DLD1 (cell line): Measurements from ENCODE around the gene HRH2.

Experiments
- in situ Hi-C: cut with HindIII; loops from 2 replicates; pipeline ENCODE4 v1.10.0; 2017; ENCODE audit warnings: low sequenced_read_pairs

HRH2 gene

DNA sequence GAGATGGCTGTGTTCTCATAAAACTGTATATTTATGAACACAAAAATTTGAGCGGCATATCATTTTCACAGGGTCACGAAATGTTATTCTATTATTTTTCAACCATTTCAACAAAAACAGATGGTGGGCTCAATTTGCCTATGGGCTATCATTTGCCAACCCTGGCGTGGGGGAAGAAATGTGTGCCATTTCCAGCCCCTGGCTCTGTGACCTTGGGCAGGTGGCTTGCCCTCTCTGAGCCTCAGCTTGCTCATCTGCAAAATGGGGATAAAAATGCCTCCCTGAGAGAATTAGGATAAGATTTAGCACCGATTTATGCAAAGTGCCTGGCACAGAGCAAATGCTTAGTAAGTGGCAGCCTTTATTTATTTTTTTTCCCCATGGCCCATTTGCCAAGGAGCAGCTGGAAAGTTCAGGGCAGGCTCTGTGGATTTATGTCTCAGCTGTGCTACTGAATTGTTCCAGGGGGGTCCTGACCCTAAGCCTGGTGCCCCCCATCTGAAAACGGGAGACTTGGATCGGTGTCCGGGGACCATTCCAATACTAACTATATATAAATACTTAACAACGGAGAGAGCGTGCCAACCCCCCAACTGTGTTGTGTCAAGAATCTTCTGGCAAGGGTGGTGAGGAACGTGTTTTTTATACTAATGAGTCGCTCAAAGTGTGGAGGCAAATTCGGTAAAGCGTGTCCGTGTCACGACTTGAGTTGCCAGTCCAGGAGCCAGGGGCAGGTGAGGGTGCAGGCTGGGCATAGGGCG is 34.5 kb downstream of the HRH2 start:
- in situ Hi-C loops, result no loop called here

DNA sequence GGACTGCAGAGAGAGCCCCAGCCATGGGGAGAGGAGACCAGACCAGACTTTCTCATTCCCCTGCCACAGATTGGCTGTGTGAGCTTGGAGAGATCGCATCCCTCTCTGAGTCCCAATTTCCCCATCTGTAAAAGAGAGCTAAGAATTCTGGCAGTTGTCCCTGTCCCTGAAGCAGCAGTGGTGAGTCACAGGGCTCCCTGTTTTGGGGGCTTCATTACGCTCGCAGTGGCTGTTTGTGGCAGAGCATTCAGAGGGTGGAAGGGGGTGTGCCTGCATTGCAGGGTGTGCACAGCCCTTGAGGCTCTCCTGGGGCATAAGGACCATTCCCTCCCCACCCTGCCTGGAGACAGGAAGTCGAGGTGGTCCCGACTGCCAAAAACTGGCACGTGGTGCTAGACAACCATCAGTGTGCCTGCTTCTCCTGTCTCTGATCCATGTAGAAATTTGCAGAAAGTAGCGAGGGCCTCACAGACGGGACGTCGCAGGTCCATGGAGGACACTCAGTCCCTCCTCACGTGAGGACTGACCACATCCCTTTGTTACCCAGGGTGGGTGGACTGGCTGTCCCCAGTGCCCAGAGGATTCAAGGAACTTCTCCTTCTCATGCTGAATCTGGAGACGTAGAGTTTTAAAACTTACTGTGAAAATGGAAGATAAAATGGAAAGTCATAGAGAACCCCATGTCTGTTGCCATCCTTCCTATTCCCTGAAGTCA is 35.3 kb downstream of the HRH2 start:
- in situ Hi-C loops, result no loop called here

DNA sequence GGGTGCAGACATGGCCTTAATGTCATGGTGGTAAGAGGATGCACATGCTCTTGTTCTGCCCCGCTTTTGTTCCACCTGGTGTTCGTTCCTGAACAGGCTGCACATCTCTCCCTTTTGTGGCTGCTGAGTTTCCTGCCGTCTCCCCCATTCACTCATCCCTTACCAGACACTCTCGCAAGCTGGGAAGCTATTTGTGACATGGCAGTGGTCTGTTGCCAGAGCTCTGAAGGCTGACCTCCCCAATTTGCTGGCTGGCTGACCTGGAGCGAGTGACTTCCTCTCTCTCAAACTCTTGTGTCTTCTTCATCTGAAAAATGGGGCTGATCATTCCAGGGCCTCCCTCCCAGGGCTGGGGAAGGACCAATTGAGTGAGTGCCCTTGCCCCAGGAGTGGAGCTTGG is 35.9 kb downstream of the HRH2 start:
- in situ Hi-C loops, result no loop called here

DNA sequence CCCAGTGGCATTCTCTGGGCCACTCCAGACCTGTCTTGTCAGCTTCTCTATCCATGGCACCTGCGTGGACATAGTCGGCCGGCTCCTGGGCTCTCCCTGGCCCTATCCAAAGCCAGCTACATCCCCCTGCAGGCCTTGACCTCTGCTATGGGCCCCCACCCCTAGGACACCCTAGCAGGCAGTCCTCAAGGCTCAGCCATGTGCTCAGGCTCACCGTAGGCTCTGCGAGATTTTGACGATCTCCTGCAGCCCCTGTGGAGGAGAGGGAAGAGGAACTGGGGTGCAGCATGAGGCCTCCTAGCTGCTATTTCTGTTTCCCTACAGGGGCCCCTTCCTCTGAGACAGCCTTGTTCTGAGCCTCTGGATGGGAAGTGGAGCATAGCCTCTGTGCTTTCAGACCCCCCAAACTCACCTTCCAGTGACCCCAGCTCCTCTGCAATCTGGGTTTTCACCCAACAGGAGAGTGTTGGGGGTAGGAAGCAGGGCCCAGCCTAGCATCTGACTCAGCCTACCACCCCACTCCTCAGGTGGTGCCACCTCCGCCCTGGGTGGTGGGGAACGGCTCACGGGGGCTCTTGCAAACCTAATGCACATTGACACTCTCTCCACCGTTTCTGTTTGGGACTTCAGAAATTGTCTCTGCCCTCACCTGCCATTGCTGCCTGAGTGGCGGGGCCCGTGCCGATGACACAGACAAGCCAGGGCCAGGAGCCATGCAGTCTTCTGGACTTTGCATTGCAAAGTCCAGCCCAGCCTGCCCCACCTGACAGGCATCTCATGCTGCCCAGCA is 36.7 kb downstream of the HRH2 start:
- in situ Hi-C loops, result no loop called here

DNA sequence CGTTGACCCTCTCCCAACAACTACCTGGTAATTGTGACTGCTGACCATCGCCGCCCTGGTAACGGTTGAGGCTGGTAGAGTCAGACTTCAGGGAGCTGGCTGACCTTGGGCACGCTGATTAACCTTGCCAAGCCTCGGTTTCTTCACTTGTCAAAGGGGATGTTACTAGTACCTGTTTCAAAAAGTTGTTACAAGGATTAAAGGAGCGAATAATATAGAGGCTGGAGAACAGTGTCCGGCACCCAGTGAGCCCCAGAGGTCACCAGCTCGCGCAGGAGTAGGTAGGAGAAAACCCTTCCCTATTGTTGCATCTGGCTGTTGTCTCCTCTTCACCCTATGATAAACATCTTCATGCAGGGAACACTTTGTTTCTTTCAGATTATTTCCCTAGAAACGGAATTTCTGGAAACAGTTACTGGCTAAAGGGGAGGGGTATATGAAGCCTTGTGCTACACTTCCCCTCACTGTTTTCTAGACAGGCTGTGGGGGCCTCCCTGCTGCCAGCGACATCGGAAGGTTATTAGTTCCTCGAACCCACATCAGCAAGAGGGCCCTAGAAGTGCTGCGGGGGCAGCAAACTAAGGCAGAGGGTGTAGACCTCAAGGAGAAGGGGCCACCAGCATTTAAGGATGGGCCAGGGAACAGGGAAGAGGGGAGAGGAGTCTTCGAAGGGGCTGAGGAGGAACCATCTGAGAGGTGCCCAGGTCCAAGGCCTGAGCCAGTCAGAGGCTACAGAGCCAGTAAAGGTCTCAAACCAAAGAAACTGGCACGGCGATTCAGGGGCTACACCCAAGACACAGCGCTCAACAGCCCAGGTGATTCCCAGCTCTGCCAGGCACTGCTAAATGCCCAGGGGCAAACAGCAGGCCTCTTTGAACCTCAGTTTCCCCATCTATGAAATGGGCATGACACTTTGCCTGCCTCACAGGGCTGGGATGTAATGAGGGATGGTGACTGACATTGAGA is 37.6 kb downstream of the HRH2 start:
- in situ Hi-C loops, result no loop called here

DNA sequence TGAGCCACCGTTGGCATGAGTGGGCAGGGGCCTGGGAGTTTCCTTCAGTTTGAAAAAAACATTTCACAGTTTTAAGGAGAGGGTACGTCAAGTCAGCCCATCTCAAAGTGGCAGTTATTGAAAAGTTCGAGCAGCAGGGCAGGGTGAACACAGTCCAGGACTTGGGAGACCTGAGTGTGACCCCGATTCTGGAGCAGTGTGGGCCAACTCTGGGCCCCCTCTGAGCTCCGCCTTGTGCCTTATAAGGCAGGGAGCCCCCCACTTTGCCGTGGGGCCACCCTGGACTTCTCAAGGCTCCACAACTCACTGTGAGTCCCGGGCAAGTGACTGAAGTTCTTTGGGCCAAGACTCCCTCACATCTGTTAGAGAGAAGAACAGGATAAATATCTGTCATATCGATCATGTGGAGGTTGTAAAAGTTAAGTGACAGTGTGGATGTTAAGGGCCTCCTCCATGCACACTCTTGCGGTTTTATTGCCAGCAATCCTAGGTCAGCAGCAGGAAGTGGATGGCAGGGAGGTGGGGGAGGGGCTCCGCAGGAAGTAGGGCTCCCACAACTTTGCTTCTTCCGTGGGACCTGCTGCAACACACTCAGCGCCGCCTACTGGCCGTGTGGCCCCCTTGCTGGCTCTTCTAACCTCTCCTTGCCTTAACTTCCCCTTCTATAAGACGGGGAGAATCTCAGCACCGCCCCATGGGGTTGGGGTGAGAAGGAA is 38.4 kb downstream of the HRH2 start:
- in situ Hi-C loops, result no loop called here

DNA sequence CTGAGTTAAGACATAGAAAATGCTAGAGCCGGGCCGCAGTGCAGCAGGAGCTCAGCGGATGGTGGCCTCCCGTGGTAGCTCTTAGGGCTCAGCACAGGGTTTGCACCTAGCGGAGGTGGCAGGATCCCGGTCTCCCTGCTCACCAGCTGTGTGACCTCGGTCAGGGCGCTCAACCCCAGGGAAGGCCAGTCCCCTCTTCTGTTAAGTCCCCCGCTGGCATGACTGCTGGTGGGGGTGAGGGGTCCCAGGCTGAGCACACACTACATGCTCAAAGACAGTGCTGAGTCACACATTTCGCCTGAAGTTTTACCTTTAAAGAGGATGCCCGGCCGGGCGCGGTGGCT is 39.0 kb downstream of the HRH2 start:
- in situ Hi-C loops, result no loop called here

DNA sequence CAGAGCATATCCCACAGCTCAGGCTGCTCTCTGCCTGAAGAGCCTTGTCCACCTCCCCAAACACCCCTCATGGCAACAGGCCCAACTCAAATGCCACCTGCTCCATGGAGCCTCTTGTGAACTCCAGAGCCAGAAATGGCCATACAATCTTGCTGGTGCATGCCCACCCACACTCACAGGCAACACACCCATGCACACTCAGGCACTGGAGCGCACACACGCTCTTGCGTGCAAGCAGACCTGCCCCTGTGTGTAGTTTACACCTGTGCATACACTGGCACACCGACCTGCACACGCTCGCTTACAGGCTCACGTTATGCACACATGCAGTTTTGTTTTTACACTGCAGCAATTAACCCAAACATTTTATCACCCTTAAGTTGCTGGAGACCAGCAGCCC is 40.0 kb downstream of the HRH2 start:
- in situ Hi-C loops, result no loop called here

DNA sequence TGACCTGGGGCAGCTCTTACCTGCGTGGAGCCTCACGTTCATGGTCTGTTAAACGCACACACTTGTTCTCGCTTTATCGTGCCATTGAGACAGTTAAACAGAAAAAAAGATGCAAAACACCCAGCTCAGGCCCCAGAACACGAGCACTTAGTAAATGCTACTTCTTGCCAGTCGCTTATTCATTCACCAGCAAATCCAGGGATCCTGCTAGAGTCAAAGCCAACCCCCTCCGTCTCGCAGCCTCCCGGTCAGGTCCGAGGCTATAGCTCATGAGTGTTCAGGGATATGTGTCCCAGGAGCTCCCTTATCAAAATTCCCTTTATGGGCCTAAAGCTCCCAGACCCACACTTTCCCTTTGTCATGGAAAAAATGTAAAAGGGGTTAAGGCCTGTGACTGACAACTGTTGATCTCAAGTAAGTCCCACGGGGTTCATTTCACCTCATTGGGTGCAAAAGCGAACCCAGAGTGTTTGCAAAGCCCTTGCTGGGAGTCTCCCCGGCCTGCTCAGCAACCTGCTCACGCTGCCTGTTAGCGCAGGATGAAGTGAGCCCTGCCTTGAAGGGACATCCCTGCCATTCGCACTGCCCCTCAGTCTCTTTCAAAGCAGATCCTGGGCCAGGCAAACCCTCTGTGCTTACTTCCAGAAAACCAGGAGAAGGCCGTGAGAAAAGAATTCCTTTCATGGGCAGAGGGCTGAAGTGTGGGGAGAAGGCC is 40.7 kb downstream of the HRH2 start:
- in situ Hi-C loops, result no loop called here

DNA sequence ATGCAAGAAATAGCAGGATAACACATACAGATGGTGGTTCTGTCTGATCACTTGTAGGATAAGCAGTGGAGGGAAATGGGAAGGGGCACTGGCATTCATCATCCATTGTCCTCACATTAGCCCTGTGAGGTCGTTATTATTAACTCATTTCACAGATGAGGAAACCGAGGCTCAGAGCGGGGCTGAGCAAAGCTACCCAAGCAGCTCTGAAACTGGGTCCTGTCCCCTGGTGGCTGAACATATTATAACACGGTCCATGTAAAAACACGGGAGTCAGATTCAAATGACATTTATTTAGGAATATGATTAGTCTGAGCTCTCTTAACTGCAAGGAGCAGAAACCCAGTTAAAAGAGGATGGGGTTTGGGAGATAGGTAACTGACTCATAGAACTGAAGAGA is 43.1 kb downstream of the HRH2 start:
- in situ Hi-C loops, result no loop called here

DNA sequence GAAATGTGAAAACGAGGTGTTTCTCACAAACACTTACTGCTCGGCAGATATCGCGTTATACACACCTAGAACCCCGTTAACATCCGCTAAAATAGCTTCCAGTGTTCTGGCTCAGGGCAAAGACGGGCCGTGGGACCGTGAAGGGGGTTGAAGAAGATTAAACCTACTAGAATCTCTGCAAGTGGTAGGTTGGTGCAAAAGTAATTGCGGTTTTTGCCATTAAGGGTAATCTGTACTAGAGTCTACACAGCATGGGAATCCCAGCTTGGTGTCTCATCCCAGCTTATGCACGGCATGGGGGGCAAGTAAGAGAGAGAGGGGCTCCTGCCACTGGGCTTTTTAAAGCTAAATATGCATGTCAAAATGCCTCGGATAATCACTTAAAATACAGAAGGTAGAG is 43.9 kb downstream of the HRH2 start:
- in situ Hi-C loops, result no loop called here

DNA sequence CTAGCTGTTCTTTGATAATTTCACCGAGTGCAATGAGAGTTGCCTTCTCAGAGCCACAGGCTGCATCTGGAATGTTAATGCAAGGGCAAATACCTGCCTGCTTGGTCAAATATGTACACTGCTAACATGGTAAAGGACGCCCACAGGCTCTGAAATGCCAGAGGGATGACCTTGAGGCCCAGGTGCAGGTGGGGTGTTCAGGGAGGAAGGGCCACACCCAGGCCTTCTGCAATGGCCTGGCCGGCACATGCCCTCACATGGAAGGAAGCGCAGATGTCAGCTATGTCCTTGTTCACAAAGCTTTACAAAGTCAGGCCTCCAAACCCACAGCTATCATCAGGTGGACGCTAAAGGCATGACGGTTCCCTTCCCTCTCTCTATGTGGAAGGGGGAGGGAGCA is 48.6 kb downstream of the HRH2 start:
- in situ Hi-C loops, result no loop called here

DNA sequence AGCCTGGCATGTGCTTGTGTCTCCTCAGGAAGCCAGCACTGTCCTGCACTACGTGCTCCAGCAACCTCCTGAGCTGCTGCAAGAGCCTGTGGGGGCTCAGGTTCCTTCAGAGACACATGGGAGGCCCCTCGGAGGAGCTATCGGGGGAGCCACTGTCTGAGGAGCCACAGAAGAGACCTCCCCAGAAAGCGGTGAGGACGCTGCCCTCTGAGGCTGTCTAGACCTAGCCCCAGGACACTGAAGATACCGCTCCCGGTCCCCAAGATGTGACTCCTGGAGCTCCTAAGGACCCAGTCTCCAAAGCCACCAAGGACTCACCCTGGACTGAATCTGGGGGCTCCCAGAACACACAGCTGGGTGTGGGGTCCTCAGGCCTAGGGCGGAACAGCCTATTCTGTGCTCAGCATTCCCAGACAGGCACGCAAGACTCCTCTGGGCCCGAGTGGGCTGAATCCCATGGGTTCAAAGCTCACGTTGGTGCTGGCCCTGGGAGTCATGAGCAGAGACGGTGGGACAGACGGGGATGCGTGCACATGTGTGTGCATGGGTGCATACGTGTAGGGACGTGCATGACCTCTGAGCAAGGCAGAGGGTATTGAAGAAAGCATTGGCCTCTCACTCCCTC is 50.0 kb downstream of the HRH2 start:
- in situ Hi-C loops, result no loop called here

DNA sequence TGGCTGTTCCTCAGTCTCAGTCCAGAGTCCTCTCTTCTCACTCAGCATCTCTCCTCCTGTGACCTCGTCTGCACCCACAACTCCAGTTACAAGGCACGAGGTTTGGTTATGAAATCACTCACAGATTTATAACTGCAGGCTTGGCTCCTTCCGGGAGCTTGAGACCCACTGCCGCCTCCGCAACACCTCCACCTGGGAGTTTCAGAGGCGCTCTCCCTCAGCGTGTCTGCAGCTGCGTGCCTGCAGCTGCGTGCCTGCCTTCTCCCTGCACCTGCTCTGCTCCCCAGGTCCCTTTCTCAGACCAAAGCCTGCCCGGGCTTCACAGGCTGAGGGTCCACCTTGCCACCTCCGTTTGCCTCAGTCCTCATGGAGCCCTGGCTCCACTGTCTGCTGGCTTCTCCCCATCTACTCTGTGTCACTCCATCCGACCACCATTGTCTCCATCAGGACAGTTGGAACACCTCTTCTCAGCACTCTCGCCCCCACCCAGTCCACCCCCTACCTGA is 51.5 kb downstream of the HRH2 start:
- in situ Hi-C loops, result no loop called here

DNA sequence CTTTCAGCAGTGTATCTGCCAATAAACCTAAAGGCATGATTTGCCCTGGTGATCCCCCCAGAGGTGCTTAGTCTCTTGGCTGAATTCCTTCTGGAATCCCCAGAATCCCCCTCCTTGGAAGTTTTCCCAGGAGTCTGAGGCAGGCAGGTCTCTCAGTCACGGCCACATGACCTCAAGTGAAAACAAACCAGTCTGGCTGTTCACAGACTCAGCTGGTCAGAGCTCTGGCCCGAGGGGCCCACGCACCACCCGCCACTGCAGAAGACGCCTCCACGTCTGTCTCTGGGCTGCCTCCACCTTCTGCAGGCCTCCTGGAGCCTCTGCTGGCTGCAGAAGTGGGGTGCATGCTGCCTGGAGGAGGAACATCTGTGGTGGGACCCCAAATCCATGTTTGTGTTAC is 52.5 kb downstream of the HRH2 start:
- in situ Hi-C loops, result no loop called here

DNA sequence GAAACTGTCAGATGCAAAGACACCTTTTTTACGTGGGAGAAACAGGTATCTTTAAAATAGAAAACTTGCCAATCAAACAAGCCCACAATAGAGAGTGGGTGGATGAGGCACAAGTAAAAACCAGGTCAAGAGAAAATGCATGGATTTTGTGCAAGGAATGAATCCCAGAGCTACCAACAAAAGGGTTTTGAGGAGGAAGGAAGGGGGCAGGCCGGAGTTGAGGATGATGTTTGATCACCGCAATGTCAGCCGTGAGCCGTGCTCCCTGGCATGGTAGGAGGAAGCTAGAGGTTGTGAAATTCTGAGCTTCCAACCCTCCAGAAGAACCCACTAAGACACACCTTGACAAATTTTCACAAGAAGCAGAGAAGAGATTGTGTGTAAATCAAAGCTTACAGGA is 53.2 kb downstream of the HRH2 start:
- in situ Hi-C loops, result no loop called here

DNA sequence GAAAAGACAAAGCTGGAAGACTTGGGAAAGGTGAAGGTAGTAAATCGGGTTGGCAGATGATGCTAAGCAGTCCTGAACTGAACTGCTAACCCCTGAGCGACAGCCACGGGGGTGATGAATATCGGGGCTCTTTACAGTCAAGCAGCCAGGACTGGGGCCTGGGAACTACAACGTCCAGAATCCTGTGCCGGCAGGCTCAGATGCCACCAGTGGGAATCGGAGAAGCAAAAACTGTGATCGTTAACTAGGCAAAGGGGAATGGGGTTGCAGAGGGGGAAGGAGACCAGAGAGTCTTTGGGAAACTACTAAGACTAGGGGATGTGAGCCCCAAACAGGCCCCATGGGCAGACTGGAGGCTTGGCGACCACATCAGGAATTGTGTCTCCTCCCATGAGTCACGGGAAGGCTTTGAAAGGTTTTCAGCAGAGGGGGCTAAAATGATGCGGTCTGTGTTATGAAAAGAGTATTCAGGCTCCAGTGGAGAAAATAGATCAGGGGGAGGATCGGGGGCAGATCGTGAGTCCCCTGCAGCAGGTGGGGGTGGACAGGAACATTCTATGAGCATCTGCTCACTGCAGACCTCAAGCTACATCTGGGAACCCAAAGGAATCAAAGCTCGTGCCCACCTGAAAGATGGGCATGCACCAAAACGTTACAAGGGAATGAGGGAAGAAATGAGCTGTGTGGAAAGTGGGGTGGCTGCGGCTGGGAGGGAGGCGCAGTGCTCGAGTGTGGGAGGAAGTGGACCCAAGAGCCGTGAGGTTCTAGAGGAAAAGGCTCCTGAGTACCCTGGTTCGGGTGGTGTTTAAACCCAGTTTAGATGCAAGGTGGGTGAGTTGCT is 53.8 kb downstream of the HRH2 start:
- in situ Hi-C loops, result no loop called here

DNA sequence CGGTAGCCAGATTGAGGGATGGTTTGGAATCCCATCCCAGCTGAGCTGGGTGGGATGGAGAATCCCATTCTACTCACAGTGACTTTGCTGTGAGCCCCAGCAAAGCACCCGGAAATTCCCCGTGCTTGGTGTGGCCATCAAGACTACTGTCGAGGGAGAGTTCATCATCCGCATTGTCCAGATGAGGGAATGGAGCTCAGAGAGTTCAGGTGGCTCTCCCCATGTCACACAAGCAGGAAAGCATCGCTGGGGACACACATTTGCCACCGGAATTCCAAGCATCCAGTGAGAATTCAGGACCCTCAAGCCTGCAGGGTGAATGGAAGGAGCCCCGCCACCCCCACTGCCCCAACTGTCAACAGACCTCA is 54.4 kb downstream of the HRH2 start:
- in situ Hi-C loops, result no loop called here
